Measurements from ENCODE around the gene ZNF497. TPM values are rescaled to one million over a fixed set of nuclear protein-coding genes. Genes with fewer than 3 reads are reported as not detected.

The ZNF497 gene
- total and polyA plus RNA-seq, 9 of the 15 experiments (the other 6 are each of a cell fraction or from before 2014, with no cell fraction given): 0.06 to 0.98 (median 0.44) TPM; not detected in 1

DNA sequence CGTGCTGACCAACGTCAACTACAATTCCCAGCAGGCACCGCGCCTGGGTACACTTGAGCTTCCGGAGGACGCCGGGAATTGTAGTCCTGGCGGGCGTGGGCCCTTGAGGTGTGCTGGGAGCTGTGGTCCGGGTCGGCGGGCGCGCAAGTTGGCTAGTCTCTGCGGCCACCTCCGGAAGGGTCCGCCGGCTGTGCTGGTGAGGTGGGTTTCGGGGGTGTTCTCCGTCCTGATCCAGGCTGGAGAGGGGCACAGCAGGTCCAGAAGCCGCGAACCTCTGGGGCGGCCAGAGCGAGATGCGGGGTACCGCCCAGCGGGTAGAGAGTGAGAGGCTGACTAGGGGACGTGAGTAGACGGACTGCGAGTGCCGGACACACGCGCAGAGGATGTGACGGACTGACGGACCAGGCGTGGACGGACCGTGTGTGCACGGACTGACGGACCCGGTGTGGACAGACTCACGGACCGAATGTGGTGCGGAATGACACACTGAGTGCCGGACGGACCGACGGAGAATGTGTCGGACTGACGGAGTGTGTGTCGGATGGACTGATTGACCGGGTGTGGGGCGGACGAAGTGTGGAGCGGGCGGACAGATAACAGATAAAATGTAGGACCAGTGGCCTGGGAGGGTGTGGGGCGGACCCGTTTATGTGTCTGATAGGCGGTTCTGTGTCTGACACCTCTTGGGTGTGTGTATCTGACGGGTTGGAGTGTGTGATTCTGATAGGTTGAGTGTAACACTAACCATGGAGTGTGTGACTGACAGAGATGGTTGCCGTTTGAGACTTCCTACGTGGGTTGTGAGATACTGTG lies 35.4 kb downstream of the ZNF497 start, which contains the start of gene ZSCAN22 (continued):
- TF ChIP-seq ZBTB8A (IDR thresholded peaks at IDR 0.05; ENCODE audit: partially characterized antibody): peak; percentile 74
- no peak for TF ChIP-seq KLF6 (CRISPR knock-in tag; IDR thresholded peaks at IDR 0.05; ENCODE audit: borderline replicate concordance)
- TF ChIP-seq PHB2 (IDR thresholded peaks at IDR 0.05; ENCODE audit: low read depth): no peak
- peak; percentile 93 for TF ChIP-seq MBD2 (IDR thresholded peaks at IDR 0.05; ENCODE audit: borderline replicate concordance, low read depth)
- TF ChIP-seq KLF10 (CRISPR knock-in tag; IDR thresholded peaks at IDR 0.05): no peak
- peak; percentile 76 for TF ChIP-seq FOSL1 (tag; conservative IDR thresholded peaks at IDR 0.05)
- TF ChIP-seq, protein P1, sequence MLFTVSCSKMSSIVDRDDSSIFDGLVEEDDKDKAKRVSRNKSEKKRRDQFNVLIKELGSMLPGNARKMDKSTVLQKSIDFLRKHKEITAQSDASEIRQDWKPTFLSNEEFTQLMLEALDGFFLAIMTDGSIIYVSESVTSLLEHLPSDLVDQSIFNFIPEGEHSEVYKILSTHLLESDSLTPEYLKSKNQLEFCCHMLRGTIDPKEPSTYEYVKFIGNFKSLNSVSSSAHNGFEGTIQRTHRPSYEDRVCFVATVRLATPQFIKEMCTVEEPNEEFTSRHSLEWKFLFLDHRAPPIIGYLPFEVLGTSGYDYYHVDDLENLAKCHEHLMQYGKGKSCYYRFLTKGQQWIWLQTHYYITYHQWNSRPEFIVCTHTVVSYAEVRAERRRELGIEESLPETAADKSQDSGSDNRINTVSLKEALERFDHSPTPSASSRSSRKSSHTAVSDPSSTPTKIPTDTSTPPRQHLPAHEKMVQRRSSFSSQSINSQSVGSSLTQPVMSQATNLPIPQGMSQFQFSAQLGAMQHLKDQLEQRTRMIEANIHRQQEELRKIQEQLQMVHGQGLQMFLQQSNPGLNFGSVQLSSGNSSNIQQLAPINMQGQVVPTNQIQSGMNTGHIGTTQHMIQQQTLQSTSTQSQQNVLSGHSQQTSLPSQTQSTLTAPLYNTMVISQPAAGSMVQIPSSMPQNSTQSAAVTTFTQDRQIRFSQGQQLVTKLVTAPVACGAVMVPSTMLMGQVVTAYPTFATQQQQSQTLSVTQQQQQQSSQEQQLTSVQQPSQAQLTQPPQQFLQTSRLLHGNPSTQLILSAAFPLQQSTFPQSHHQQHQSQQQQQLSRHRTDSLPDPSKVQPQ (CRISPR knock-in tag; IDR thresholded peaks at IDR 0.05; ENCODE audit: borderline replicate concordance): no peak
- TF ChIP-seq ZZZ3 (IDR thresholded peaks at IDR 0.05): no peak
- TF ChIP-seq TGIF2 (CRISPR knock-in tag; IDR thresholded peaks at IDR 0.05): no peak; the same call in 1 of the 2 replicates
- TF ChIP-seq, protein P2, sequence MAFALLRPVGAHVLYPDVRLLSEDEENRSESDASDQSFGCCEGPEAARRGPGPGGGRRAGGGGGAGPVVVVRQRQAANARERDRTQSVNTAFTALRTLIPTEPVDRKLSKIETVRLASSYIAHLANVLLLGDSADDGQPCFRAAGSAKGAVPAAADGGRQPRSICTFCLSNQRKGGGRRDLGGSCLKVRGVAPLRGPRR (CRISPR knock-in tag; IDR thresholded peaks at IDR 0.05): no peak
- no peak for TF ChIP-seq CCNT2 (IDR thresholded peaks at IDR 0.05; ENCODE audit: borderline replicate concordance, extremely low read depth, insufficient read length, low read depth, low read length)
- TF ChIP-seq ZNF274 (IDR thresholded peaks at IDR 0.05; ENCODE audit: borderline replicate concordance, low read depth, low read length): no peak
- peak; percentile 59 for TF ChIP-seq MEIS2 (IDR thresholded peaks at IDR 0.05; ENCODE audit: partially characterized antibody)
- TF ChIP-seq PHTF2 (CRISPR knock-in tag; IDR thresholded peaks at IDR 0.05): no peak
- TF ChIP-seq POLR2H (tag; IDR thresholded peaks at IDR 0.05; ENCODE audit: low read depth): 0 out of 2 replicates have a peak, but pooled peaks have one; percentile 41
- TF ChIP-seq, protein P3, sequence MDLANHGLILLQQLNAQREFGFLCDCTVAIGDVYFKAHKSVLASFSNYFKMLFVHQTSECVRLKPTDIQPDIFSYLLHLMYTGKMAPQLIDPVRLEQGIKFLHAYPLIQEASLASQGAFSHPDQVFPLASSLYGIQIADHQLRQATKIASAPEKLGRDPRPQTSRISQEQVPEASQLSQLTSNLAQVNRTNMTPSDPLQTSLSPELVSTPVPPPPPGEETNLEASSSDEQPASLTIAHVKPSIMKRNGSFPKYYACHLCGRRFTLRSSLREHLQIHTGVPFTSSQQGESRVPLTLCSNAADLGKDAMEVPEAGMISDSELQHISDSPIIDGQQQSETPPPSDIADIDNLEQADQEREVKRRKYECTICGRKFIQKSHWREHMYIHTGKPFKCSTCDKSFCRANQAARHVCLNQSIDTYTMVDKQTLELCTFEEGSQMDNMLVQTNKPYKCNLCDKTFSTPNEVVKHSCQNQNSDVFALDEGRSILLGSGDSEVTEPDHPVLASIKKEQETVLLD (IDR thresholded peaks at IDR 0.05): no peak; the same call in 1 of the 2 replicates
- peak in 1 of 2 experiments; percentile 4; a peak in 2 of 4 replicates for TF ChIP-seq ARNT (IDR thresholded peaks at IDR 0.05)
- TF ChIP-seq EZH2 (IDR thresholded peaks at IDR 0.05; ENCODE audit: borderline replicate concordance, low read depth, low read length): no peak
- no peak for TF ChIP-seq ADNP (tag; IDR thresholded peaks at IDR 0.05)
- no peak; the same call in 1 of the 2 replicates for TF ChIP-seq LEF1 (IDR thresholded peaks at IDR 0.05)
- no peak for TF ChIP-seq ZNF696 (CRISPR knock-in tag; conservative IDR thresholded peaks at IDR 0.05)
- TF ChIP-seq GTF2E2 (tag; IDR thresholded peaks at IDR 0.05): peak; percentile 93
- TF ChIP-seq MTF1 (CRISPR knock-in tag; IDR thresholded peaks at IDR 0.05; ENCODE audit: borderline replicate concordance): no peak

Measured in K562 (cell line).